ENCODE measurements around the gene SLC8A2.

- TF ChIP-seq POLR2A (IDR thresholded peaks at IDR 0.05; ENCODE audit: low read length) = no peak
- TF ChIP-seq GATA1 (IDR thresholded peaks at IDR 0.05; ENCODE audit: low read depth, low read length) = no peak
Observed at GRCh38 chr19:47508721-47509120, 37.0 kb upstream of the SLC8A2 start.

Measured in erythroblast (primary cell).